ENCODE data around the gene TENM4.
A peak's percentile ranks its signal among the peaks of the same experiment; 100 is the strongest.

Gene TENM4

GRCh38 chr11:79044201-79044600, 396.6 kb downstream of the TENM4 start:
- no peak for DNase-seq

- peak; percentile 24 for DNase-seq
Observed at GRCh38 chr11:79043726-79044125, 397.1 kb downstream of the TENM4 start.

- DNase-seq = no peak
Observed at GRCh38 chr11:79042824-79043223, 398.0 kb downstream of the TENM4 start.

GRCh38 chr11:79040348-79040747, 400.5 kb downstream of the TENM4 start:
- DNase-seq = no peak

- no peak for DNase-seq
Observed at GRCh38 chr11:79039122-79039521, 401.7 kb downstream of the TENM4 start.

GRCh38 chr11:79035881-79036280, 404.9 kb downstream of the TENM4 start:
- DNase-seq = no peak

GRCh38 chr11:79033833-79034232, 407.0 kb downstream of the TENM4 start:
- no peak for DNase-seq

GRCh38 chr11:79030448-79030847, 410.4 kb downstream of the TENM4 start:
- DNase-seq = no peak

GRCh38 chr11:79028225-79028624, 412.6 kb downstream of the TENM4 start:
- DNase-seq = no peak

GRCh38 chr11:79026803-79027445, 413.9 kb downstream of the TENM4 start:
- DNase-seq = no peak

GRCh38 chr11:79025622-79026021, 415.2 kb downstream of the TENM4 start:
- no peak for DNase-seq

GRCh38 chr11:79025097-79025496, 415.7 kb downstream of the TENM4 start:
- no peak for DNase-seq

- DNase-seq = no peak
Observed at GRCh38 chr11:79022265-79022664, 418.6 kb downstream of the TENM4 start.

GRCh38 chr11:79021601-79022000, 419.2 kb downstream of the TENM4 start:
- DNase-seq = no peak

GRCh38 chr11:79019975-79020374, 420.9 kb downstream of the TENM4 start:
- no peak for DNase-seq

GRCh38 chr11:79019277-79019676, 421.6 kb downstream of the TENM4 start:
- no peak for DNase-seq

- no peak for DNase-seq
Observed at GRCh38 chr11:79018371-79018849, 422.4 kb downstream of the TENM4 start.

GRCh38 chr11:79017811-79018210, 423.0 kb downstream of the TENM4 start:
- no peak for DNase-seq

GRCh38 chr11:79013509-79013908, 427.3 kb downstream of the TENM4 start:
- no peak for DNase-seq

- DNase-seq = no peak
Observed at GRCh38 chr11:79011357-79011756, 429.5 kb downstream of the TENM4 start.

- peak; percentile 54 for DNase-seq
Observed at GRCh38 chr11:79007771-79008402, 432.9 kb downstream of the TENM4 start.

GRCh38 chr11:79006854-79007253, 434.0 kb downstream of the TENM4 start:
- DNase-seq = no peak

GRCh38 chr11:78996007-78996406, 444.8 kb downstream of the TENM4 start:
- DNase-seq = no peak

GRCh38 chr11:78995171-78995570, 445.7 kb downstream of the TENM4 start:
- DNase-seq = no peak
